GM12865 (cell line): ENCODE results near the gene TP63.

Source experiments
- DNase-seq: peaks from one replicate; pipeline ENCODE4 v3.0.0; 2010; ENCODE audit warnings: low read depth
- H3K4me3 ChIP-seq: 2 replicates; pipeline ENCODE4 v1.5.1; 2011; ENCODE audit warnings: mild to moderate bottlenecking, low read depth, low read length, control low read depth
- TF ChIP-seq, protein P1 (sequence below): IDR thresholded peaks from 2 replicates; pipeline ENCODE4 v1.5.1; 2011; ENCODE audit warnings: low read length, control low read depth, low read depth, inconsistent platforms; ENCODE audit not compliant: insufficient read depth; ENCODE audit errors: missing control alignments

TP63 gene

GRCh38 chr3:189703865-189704264 is 72.7 kb downstream of the TP63 start:
- no peak overlapping the region for H3K4me3 ChIP-seq
- TF ChIP-seq, protein P1, sequence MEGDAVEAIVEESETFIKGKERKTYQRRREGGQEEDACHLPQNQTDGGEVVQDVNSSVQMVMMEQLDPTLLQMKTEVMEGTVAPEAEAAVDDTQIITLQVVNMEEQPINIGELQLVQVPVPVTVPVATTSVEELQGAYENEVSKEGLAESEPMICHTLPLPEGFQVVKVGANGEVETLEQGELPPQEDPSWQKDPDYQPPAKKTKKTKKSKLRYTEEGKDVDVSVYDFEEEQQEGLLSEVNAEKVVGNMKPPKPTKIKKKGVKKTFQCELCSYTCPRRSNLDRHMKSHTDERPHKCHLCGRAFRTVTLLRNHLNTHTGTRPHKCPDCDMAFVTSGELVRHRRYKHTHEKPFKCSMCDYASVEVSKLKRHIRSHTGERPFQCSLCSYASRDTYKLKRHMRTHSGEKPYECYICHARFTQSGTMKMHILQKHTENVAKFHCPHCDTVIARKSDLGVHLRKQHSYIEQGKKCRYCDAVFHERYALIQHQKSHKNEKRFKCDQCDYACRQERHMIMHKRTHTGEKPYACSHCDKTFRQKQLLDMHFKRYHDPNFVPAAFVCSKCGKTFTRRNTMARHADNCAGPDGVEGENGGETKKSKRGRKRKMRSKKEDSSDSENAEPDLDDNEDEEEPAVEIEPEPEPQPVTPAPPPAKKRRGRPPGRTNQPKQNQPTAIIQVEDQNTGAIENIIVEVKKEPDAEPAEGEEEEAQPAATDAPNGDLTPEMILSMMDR: no peak
- DNase-seq: no peak

- no peak for DNase-seq
- TF ChIP-seq, protein P1: no peak
- H3K4me3 ChIP-seq: no peak overlapping the region
These were observed 77.2 kb downstream of the TP63 start for GRCh38 chr3:189708375-189708774.

DNA sequence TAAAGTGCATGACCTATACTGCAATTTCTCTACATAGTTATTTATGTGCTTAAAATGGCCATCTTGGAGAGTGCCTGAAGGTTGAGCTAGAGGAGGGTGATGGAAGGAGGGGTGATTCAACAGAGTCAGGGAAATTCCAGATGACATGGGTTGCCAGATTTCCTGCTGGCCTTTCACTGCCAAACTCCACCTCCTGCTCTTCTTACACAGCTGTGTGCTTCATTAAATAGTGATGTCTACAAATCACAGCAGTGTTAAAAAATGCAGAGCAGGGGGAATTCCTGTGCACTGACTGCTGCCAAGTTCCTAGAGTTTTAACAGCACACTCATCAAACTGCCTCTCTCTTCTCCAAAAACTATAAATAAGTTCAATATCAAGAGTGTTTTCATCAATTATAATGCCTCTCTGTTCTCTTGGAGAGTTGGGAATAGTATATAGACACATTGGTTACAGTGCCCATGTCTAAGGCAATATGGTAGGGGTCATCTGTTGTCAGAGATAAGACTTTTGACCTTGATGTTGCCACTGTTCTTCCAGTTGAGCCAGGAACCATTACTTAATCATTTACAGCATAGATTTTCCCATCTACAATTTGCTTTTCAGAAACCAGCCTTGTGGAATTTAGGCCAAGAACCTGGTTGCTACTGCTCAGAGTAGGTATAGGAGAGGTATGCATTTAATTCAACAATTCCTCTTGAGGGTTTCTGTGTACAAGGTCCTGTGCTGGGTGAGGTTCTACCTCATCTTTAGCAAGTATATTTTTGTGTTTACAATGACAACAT is 79.6 kb downstream of the TP63 start:
- no peak overlapping the region for H3K4me3 ChIP-seq
- peak; percentile 82 for DNase-seq
- TF ChIP-seq, protein P1: no peak

GRCh38 chr3:189712906-189713483 is 81.8 kb downstream of the TP63 start:
- no peak for DNase-seq
- TF ChIP-seq, protein P1: no peak
- H3K4me3 ChIP-seq: no peak overlapping the region

DNA sequence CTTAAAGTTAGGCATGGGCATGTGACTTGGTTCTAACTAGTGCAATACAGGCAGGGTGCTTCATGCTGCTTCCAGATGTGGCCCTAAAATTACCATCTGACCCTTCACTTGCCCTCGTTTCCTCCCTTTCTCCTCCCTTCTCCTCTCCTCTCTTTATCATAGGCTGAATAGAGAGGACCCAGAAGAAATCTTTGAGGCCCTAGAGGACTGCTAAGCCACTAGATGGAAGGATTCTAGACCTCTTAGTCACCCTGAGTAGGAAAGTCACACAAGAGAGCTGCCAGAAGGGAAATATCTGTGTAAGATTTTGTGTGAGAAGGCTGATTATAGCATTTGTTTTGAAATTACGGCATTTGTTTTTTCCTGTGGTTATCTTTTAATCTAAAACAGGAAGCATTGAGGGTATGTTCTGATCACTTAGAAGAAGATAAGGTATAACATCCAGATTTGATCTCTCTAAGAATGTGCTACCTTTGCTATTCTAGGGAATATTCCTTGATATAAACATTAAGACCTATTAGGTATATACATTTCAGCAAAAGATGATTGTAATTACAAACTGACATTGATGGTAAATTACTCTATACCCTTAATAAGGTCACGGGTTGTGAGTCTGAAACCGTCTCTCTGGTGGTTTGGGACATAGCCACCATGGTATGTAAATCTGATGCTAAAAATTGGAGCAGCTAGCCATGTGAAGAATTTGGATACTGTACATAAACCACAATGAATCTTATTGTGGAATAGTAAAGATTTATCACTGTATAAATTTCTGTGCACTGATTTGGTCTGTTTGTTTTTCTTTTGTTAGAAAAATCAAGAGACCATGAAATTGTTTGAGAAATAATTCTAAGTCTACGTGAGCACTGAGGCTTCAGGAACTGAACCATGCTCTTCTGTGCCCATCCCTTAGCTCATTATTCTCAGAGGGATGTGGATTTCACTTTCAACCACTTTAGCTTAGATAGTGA is 84.1 kb downstream of the TP63 start:
- no peak overlapping the region for H3K4me3 ChIP-seq
- TF ChIP-seq, protein P1: no peak
- peak; percentile 56 for DNase-seq

- peak; percentile 59 for DNase-seq
- TF ChIP-seq, protein P1: no peak
- no peak overlapping the region for H3K4me3 ChIP-seq
These were observed 87.0 kb downstream of the TP63 start for GRCh38 chr3:189718215-189718614.
